ENCODE measurements around the gene DPP7. TPM values are rescaled to one million over a fixed set of nuclear protein-coding genes. Genes with fewer than 3 reads are reported as not detected.

Gene DPP7
- total and polyA plus RNA-seq, 12 donors, result 91.4 to 677 (median 125) TPM

DNA sequence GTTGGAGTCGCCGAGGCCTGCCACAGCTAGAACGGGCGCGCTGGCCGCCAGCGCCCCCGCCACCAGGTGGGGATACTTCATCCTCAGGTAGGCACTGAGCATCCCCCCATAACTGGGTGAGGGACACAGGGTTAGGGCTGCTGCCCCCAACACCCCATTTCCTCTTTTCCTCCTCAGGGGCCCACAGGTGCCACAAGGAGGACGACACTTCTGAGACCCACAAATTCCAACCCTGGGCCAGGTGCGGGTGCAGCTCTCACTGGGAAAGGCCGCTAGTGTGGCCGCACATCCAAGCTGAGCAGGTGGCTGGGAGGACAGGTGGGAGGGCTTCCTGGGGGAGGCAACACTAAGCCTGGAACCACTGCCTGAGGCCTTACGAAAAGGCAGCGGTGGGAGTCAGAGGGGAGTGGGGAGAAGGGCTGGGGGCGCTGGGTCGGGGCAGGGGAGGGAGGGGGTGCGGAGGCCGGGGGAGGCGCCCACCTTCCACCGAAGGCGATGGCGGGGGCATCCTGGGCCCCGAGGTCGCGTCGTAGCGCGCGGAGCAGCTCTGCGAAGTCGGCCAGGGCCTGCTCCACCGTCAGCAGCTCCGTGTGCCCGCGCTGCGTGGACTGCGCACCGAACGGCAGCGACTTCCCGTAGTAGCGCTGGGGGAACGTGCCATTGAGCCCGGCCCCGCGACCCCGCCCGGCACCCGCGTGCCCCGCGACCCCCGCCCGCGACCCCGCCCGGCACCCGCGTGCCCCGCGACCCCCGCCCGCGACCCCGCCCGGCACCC lies 961 bp downstream of the DPP7 start:
- intact Hi-C loops (cut with DNase I), result no loop called here
- Histone ChIP-seq H3K9me3 (no peaks in the 10 kb centered on the region), H3K4me1 (peaks cover 12 to 40% (median 23%) of the 10 kb centered on the region in 9 donors), H3K4me3 (peak overlapping the region in 9 of 10 donors; percentile 35 to 95 (median 83)), H3K27ac (no peak overlapping the region), H3K27me3 (no peaks in the 10 kb centered on the region), H3K36me3 (peaks cover 0 to 46% (median 26%) of the 10 kb centered on the region in 9 donors)
- DNase-seq (no peak), ATAC-seq (no peak)
- WGBS, 2 donors, result 33 to 69% methylated on average over 21 to 66 of the region's 66 CpGs
- TF ChIP-seq CTCF (IDR thresholded peaks at IDR 0.05), result no peak

DNA sequence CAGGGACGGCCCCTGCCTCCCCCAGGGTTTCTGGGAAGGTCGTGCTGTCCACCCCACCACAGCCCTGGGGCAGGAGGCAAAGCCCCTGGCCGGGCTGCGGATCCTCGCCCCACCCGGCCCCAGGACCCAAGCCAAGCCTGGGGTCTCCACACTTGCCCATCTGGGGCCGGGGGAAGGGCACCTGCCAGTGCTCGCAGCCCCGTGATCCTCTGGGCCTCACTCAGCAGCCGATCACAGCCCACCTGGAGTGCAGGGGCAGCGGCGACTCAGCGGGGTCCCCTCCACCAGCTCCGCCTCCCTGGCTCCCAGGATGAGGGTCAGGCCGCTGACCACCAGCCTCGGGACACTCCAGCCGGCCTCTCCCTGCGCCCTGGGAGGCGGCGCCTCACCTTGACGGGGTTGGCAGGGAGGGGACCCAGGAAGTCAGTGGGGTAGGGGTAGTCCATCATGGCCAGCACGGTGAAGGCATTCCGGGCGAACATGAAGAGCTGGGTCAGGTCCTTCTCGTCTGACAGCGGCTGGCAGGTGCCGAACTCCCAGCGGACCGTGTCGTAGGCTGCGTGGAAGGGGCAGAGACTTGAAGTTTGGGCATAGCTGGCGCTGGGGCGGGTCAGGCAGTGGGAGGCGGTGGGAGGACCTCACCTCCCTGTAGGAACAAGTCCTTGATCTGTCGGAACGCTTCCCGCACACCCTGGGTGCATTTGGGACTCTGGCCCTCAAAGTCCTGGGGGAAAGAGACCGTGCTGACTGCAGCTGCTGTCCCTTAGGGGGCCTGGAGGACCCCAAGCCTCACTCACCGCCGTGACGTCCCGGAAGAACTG lies 1.8 kb downstream of the DPP7 start:
- Histone ChIP-seq H3K4me1 (peaks cover 12 to 40% (median 23%) of the 10 kb centered on the region in 9 donors), H3K36me3 (peaks cover 0 to 54% (median 32%) of the 10 kb centered on the region in 9 donors), H3K9me3 (no peaks in the 10 kb centered on the region), H3K27ac (no peak overlapping the region), H3K27me3 (no peaks in the 10 kb centered on the region), H3K4me3 (no peak overlapping the region)
- no peak for TF ChIP-seq CTCF (IDR thresholded peaks at IDR 0.05)
- intact Hi-C loops (cut with DNase I), result no loop called here
- DNase-seq (no peak), ATAC-seq (no peak)
- 95 to 97% methylated on average over 42 of the region's 42 CpGs for WGBS, 2 donors

DNA sequence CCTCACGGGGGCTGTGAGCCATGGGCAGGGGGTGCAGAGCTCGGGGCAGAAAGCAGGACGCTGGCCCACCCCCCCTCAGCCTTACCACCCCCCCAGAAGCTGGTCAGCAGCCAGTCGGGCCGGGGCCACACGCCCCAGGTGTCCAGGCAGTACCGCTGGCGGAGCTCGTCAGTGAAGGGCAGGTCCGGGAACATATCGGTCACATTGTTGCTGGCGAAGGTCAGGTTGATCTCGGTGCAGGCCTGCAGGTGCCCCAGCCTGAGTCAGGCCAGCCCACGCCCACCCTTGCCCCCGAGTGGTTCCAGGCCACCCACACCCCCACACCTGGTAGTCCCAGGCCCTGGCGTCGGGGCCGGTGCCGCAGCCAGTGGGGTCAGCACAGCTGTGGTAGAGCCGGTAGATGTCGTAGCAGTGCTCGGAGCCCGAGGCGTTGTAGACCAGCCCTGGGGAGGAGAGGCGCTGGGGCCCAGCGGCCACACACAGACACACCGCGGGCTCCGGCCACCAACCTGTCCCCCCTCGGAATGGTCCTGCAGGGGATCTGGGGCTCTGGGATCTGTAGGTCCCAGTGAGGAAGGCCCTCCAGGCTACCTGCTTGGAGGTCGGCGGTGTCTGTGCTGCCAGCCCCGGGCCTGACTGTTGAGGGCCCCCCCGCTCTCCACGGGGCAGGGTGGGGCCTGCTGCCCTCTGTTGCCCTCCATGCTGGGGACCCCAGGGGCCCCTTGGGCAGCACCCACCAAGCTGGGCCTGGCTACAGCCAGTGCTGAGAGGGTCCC lies 2.6 kb downstream of the DPP7 start:
- no peaks in the 10 kb centered on the region for H3K27me3 ChIP-seq
- H3K9me3 ChIP-seq, result no peaks in the 10 kb centered on the region
- H3K4me3 ChIP-seq, result no peak overlapping the region
- intact Hi-C loops (cut with DNase I), result no loop called here
- DNase-seq (no peak), ATAC-seq (no peak)
- WGBS, 2 donors, result 89 to 91% methylated on average over 34 to 35 of the region's 35 CpGs
- peaks cover 0 to 62% (median 40%) of the 10 kb centered on the region in 9 donors for H3K36me3 ChIP-seq
- no peak for TF ChIP-seq CTCF (IDR thresholded peaks at IDR 0.05)
- peaks cover 11 to 32% (median 17%) of the 10 kb centered on the region in 9 donors for H3K4me1 ChIP-seq
- H3K27ac ChIP-seq, result no peak overlapping the region

Measured in heart right ventricle (tissue), 16 donors.